ENCODE results near the gene SH3TC2. TPM values are rescaled to one million over a fixed set of nuclear protein-coding genes. Genes with fewer than 3 reads are reported as not detected.

Gene SH3TC2
- total RNA-seq, 2 experiments from 2014 or later: not detected

- CTCF ChIA-PET: interaction anchor here (1.2 kb wide), 2 partner anchors 17 to 19 kb away, joined by 3 to 4 read pairs; no protein-coding TSS in a partner anchor
- Mint-ChIP-seq H3K27me3 (peaks cover 18% of the 10 kb centered on the region), H3K36me3 (ENCODE audit: low read depth) (no peaks in the 10 kb centered on the region), H3K27ac (no peak overlapping the region), H3K4me3 (no peak overlapping the region), H3K9me3 (no peaks in the 10 kb centered on the region), H3K4me1 (no peaks in the 10 kb centered on the region)
- POLR2A ChIA-PET: no interaction called here
- no peak for DNase-seq
These were observed 92.0 kb downstream of the SH3TC2 start for GRCh38 chr5:148970876-148971275.

GRCh38 chr5:148970228-148970627 is 92.6 kb downstream of the SH3TC2 start:
- no peaks in the 10 kb centered on the region for H3K9me3 Mint-ChIP-seq
- no peaks in the 10 kb centered on the region for H3K36me3 Mint-ChIP-seq (ENCODE audit: low read depth)
- POLR2A ChIA-PET: no interaction called here
- CTCF ChIA-PET: interaction anchor here (1.1 kb wide), 1 partner anchor 65 kb away, joined by 3 read pairs; no protein-coding TSS in a partner anchor
- no peak overlapping the region for H3K27ac Mint-ChIP-seq
- peaks cover 18% of the 10 kb centered on the region for H3K27me3 Mint-ChIP-seq
- H3K4me3 Mint-ChIP-seq: no peak overlapping the region
- DNase-seq: no peak
- no peaks in the 10 kb centered on the region for H3K4me1 Mint-ChIP-seq

- H3K4me1 Mint-ChIP-seq: no peaks in the 10 kb centered on the region
- ChIA-PET POLR2A (no interaction called here), CTCF (interaction anchor here (0.5 to 1.1 kb wide), 2 partner anchors 66 to 193 kb away, joined by 3 read pairs; no protein-coding TSS in a partner anchor)
- no peaks in the 10 kb centered on the region for H3K9me3 Mint-ChIP-seq
- no peak overlapping the region for H3K4me3 Mint-ChIP-seq
- H3K27ac Mint-ChIP-seq: no peak overlapping the region
- no peak for DNase-seq
- H3K27me3 Mint-ChIP-seq: peaks cover 18% of the 10 kb centered on the region
- H3K36me3 Mint-ChIP-seq (ENCODE audit: low read depth): no peaks in the 10 kb centered on the region
These were observed 93.6 kb downstream of the SH3TC2 start for GRCh38 chr5:148969291-148969690.

DNA sequence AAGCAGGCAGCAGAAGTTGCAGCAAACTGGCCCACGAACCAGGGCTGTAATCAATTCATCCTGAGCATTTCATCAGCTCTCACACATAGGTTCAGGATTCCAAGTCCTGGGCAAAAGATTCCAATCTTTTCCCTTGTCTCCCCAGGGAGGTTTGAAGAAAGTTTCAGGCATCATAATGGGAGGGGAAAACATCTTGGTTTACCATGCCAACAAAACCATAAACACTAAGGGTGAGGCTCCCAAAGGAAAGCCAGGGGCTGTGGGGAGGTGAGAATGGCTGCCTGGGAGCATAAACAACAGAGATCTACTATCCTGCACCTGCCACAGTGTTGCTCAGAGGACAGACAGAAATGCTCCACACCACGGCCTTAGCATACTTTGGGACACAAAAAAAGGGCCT is 94.6 kb downstream of the SH3TC2 start:
- ChIA-PET CTCF (interaction anchor here (0.6 to 1.1 kb wide), 2 partner anchors 11 to 813 kb away, joined by 3 read pairs; no protein-coding TSS in a partner anchor), POLR2A (no interaction called here)
- Mint-ChIP-seq H3K27ac (no peak overlapping the region), H3K4me1 (peaks cover 9% of the 10 kb centered on the region), H3K4me3 (no peak overlapping the region), H3K27me3 (peaks cover 13% of the 10 kb centered on the region), H3K9me3 (peaks cover 4% of the 10 kb centered on the region), H3K36me3 (ENCODE audit: low read depth) (peaks cover 2% of the 10 kb centered on the region)
- DNase-seq: no peak

DNA sequence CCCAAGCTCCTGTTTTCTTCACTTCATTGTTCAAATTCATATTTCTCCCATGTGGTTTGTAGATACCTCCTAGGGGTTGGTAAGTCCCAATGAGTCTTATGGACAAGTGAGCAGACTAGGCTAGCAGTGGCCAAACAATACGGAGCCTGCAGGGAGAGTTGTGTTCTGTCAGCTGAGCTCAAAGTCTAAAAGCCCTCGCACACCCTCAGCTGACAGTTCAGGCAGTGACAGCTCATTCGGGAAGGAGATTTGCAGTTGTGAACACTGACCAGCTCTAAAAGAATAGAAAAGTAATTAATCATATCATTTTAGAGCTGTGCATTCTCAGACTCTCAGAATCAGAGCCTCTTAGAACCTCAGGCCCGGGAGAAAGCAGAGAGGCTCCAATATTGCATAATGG is 95.1 kb downstream of the SH3TC2 start:
- Mint-ChIP-seq H3K4me3 (no peak overlapping the region), H3K27ac (no peak overlapping the region), H3K27me3 (peaks cover 9% of the 10 kb centered on the region), H3K36me3 (ENCODE audit: low read depth) (peaks cover 2% of the 10 kb centered on the region), H3K4me1 (peaks cover 9% of the 10 kb centered on the region), H3K9me3 (peaks cover 4% of the 10 kb centered on the region)
- POLR2A ChIA-PET: no interaction called here
- no peak for DNase-seq
- CTCF ChIA-PET: interaction anchor here (1.1 kb wide), 1 partner anchor 10 kb away, joined by 3 read pairs; no protein-coding TSS in a partner anchor

DNA sequence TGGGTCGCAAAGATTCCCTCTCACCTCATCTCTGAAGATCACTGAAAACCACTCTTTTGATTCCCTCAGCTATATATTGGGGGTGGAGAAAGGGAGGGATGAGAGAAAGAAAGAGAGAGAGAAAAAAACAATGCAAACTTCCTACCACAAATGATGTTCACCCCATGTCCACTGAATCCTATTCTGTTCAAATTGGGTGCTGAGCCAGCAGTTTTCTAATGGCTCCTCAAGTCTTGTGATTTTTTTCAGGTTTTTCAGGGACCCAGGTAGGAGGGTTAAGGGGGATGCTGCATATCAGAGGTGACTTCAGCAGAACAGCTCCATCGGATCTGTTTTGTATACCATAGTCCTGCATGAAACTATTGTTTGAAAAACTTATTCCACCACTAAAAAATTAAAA is 95.9 kb downstream of the SH3TC2 start:
- ChIA-PET POLR2A (no interaction called here), CTCF (interaction anchor here (1.1 to 1.3 kb wide), 2 partner anchors 9 to 14 kb away, joined by 3 read pairs; no protein-coding TSS in a partner anchor)
- peaks cover 9% of the 10 kb centered on the region for H3K27me3 Mint-ChIP-seq
- H3K36me3 Mint-ChIP-seq (ENCODE audit: low read depth): peaks cover 2% of the 10 kb centered on the region
- H3K27ac Mint-ChIP-seq: no peak overlapping the region
- peaks cover 9% of the 10 kb centered on the region for H3K4me1 Mint-ChIP-seq
- peaks cover 4% of the 10 kb centered on the region for H3K9me3 Mint-ChIP-seq
- no peak for DNase-seq
- no peak overlapping the region for H3K4me3 Mint-ChIP-seq

DNA sequence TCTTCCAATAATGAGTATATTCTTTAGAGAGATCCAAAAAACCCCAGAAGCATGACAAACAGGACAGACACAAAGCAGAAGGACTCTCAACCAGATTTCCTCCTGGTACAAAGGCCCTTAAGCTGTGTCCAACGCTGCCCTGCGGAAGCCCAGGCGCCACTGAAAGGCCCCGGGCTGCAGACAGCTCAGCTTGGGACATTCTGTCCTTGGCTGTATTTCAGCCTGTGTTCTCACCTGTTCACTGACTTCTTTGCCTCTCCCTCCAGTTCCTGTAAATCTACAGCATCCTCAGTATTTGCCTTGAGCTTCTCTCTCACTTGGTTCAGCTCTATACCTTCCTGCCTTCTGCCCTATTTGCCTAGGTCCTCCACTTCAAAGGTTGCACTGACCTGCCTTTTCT is 96.5 kb downstream of the SH3TC2 start:
- H3K4me1 Mint-ChIP-seq: peaks cover 9% of the 10 kb centered on the region
- no peak overlapping the region for H3K4me3 Mint-ChIP-seq
- peaks cover 9% of the 10 kb centered on the region for H3K27me3 Mint-ChIP-seq
- DNase-seq: no peak
- POLR2A ChIA-PET: no interaction called here
- H3K27ac Mint-ChIP-seq: no peak overlapping the region
- peaks cover 2% of the 10 kb centered on the region for H3K36me3 Mint-ChIP-seq (ENCODE audit: low read depth)
- peaks cover 4% of the 10 kb centered on the region for H3K9me3 Mint-ChIP-seq
- CTCF ChIA-PET: interaction anchor here (1.3 kb wide), 1 partner anchor 15 kb away, joined by 3 read pairs; no protein-coding TSS in a partner anchor

- H3K27me3 Mint-ChIP-seq: peaks cover 9% of the 10 kb centered on the region
- no peak overlapping the region for H3K4me3 Mint-ChIP-seq
- H3K4me1 Mint-ChIP-seq: peaks cover 9% of the 10 kb centered on the region
- DNase-seq: no peak
- CTCF ChIA-PET: interaction anchor here (1.3 kb wide), 1 partner anchor 15 kb away, joined by 3 read pairs; no protein-coding TSS in a partner anchor
- POLR2A ChIA-PET: no interaction called here
- no peak overlapping the region for H3K27ac Mint-ChIP-seq
- peaks cover 2% of the 10 kb centered on the region for H3K36me3 Mint-ChIP-seq (ENCODE audit: low read depth)
- peaks cover 4% of the 10 kb centered on the region for H3K9me3 Mint-ChIP-seq
These were observed 97.2 kb downstream of the SH3TC2 start for GRCh38 chr5:148965511-148966265.

GRCh38 chr5:148963664-148964063 is 99.2 kb downstream of the SH3TC2 start:
- Mint-ChIP-seq H3K27ac (peak overlapping the region; percentile 65), H3K9me3 (peaks cover 4% of the 10 kb centered on the region), H3K4me3 (no peak overlapping the region), H3K4me1 (peaks cover 9% of the 10 kb centered on the region), H3K36me3 (ENCODE audit: low read depth) (peaks cover 2% of the 10 kb centered on the region), H3K27me3 (peaks cover 10% of the 10 kb centered on the region)
- DNase-seq: no peak
- ChIA-PET POLR2A (no interaction called here), CTCF (interaction anchor here (0.7 to 1.8 kb wide), 3 partner anchors 10 to 233 kb away, joined by 3 to 7 read pairs (median 3); no protein-coding TSS in a partner anchor)

GRCh38 chr5:148962761-148963324 is 100.0 kb downstream of the SH3TC2 start:
- ChIA-PET CTCF (interaction anchor here (0.6 to 1.8 kb wide), 4 partner anchors 9 to 232 kb away, joined by 3 to 7 read pairs (median 3); no protein-coding TSS in a partner anchor), POLR2A (no interaction called here)
- Mint-ChIP-seq H3K27ac (no peak overlapping the region), H3K4me1 (peaks cover 9% of the 10 kb centered on the region), H3K27me3 (peaks cover 10% of the 10 kb centered on the region), H3K9me3 (peaks cover 4% of the 10 kb centered on the region), H3K4me3 (no peak overlapping the region), H3K36me3 (ENCODE audit: low read depth) (peaks cover 2% of the 10 kb centered on the region)
- DNase-seq: no peak

DNA sequence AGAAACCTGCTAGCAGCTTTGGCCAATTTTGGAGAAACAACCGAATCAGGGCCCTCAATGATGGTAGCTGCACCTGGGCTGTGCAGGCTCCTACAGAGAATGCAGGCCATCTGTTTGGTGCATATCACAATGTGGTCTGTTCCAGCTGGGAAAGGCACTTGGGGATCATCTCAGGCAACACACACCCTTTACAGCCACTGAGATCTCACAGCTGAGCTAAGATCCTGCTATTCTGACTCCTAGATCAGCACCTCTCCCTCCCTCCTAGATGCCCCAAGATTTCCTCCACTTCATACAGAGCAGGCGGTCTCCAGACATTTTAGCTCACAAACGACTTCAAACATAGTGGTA is 100.7 kb downstream of the SH3TC2 start:
- Mint-ChIP-seq H3K36me3 (ENCODE audit: low read depth) (peaks cover 2% of the 10 kb centered on the region), H3K4me1 (peaks cover 9% of the 10 kb centered on the region), H3K9me3 (peaks cover 4% of the 10 kb centered on the region), H3K27me3 (peaks cover 7% of the 10 kb centered on the region), H3K27ac (no peak overlapping the region), H3K4me3 (no peak overlapping the region)
- ChIA-PET CTCF (interaction anchor here (0.6 to 2.0 kb wide), 4 partner anchors 8 to 231 kb away, joined by 3 to 7 read pairs (median 5); no protein-coding TSS in a partner anchor), POLR2A (no interaction called here)
- DNase-seq: no peak

DNA sequence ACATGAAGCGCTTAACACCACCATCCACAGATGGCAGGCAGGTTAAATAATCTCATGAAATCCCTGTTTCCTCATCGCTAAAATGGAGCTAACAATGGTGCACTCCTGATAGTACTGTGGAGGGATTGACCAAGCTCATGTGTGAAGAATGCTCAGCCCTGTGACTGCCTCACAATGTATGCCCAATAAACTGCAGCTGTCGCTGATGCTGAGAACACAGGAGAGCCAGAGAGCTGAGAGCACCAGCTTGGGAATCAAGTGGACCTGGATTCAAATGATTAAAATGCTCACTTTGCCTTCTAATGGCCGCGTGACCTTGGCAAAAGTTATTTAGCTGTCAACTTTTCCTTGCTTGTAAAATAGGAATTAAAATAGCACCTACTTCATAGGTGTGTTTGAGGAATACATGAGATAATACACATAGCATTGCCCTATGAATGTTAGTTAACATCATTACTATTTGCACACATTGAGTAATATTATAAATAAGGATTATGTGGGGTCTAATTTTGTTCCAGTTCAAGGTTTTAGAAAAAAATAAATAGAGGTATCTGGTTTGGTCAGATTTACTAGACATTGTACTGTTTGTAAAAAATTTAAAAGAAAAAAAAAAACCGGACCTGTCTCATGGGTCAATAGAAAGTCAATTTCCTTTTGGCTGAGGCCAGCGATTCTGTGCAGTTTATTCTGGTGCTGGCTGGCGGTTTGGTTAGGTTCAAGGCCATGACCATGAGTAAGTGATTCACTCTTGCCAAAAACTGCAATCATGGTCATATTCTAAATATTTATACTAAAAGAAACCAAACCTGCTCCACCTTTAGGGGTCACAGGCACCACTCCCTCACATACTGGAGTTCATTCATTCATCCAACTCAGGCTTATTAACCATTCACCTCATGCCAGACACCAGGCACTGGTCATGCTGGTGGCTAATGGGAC is 101.3 kb downstream of the SH3TC2 start:
- Mint-ChIP-seq H3K27ac (no peak overlapping the region), H3K4me3 (no peak overlapping the region), H3K27me3 (peaks cover 5% of the 10 kb centered on the region), H3K36me3 (ENCODE audit: low read depth) (peaks cover 2% of the 10 kb centered on the region), H3K4me1 (peaks cover 9% of the 10 kb centered on the region), H3K9me3 (peaks cover 4% of the 10 kb centered on the region)
- CTCF ChIA-PET: interaction anchor here (1.8 to 2.0 kb wide), 2 partner anchors 16 to 230 kb away, joined by 7 read pairs; no protein-coding TSS in a partner anchor
- no peak for DNase-seq
- POLR2A ChIA-PET: no interaction called here
